VCaP (cell line): ENCODE measurements around the gene DKKL1.

Experiments used
- H3K27ac ChIP-seq: fragments of 450-650 bp; 2 replicates; pipeline ENCODE4 v1.5.1; 2017
- TF ChIP-seq, protein P1 (sequence below): fragments of 450-650 bp; conservative IDR thresholded peaks from 2 replicates; pipeline ENCODE4 v1.5.1; 2017; ENCODE audit warnings: mild to moderate bottlenecking, moderate library complexity

The DKKL1 gene

DNA sequence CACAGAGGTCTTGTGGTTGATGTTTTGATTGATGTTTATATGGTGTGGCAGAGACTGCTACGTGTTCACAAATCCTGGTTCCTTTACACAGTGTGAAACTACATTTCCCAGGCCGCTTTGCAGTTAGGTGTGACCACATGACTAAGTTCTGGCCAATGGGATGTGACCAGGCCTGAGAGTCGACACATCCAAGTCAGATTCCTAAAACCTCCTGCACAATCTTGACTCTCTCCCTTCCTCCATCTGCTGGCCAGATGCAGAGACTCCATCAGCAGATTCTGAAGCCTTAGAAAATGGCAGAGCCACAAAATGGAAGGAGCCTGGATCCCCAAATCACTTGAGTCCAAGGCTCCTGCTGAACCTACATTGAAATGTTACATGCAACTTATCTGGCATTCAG, 15.8 kb upstream of the DKKL1 start:
- no peak overlapping the region for H3K27ac ChIP-seq
- TF ChIP-seq, protein P1, sequence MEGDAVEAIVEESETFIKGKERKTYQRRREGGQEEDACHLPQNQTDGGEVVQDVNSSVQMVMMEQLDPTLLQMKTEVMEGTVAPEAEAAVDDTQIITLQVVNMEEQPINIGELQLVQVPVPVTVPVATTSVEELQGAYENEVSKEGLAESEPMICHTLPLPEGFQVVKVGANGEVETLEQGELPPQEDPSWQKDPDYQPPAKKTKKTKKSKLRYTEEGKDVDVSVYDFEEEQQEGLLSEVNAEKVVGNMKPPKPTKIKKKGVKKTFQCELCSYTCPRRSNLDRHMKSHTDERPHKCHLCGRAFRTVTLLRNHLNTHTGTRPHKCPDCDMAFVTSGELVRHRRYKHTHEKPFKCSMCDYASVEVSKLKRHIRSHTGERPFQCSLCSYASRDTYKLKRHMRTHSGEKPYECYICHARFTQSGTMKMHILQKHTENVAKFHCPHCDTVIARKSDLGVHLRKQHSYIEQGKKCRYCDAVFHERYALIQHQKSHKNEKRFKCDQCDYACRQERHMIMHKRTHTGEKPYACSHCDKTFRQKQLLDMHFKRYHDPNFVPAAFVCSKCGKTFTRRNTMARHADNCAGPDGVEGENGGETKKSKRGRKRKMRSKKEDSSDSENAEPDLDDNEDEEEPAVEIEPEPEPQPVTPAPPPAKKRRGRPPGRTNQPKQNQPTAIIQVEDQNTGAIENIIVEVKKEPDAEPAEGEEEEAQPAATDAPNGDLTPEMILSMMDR: no peak; the same call in 1 of the 2 replicates

DNA sequence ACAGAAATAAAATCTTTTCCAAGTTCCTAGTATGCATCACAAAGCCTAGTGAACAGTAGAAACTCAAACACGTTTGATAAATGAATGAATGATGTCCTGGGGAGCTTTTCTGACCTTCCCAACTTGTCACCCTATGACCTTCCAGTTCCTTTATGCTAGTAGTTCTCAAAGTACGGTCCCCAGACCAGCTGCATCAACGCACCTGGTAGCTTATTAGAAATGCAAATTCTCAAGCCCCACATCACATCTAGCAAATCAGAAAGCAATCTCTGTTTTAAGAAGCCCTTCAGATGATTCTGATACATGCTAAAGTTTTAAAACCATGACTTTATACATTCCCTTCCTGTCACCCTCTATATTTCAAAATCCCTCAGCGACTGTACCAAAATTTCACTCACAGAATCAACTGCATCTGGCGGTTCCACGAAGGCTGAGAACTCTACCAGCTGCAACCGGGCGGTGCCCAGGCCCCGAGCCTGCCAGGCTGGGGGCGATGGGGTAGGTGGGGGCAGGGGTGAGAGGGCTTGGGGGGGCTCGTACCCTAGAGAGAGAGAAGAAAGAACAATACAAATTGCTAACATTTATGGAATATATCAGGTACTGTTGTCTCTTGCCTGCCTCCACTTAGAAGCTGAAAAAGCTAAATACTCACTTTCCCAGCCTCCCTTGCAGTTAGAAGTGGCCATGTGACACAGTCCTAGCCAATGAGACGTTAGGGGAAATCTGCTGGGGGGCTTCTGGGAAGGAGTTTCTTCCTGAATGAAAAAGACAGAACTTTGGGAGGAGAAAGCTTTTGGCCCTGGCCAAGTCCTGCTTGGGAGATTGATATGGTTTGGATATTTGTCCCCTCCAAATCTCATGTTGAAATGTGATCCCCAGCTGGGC, 15.1 kb upstream of the DKKL1 start:
- H3K27ac ChIP-seq: no peak overlapping the region
- TF ChIP-seq, protein P1: no peak

DNA sequence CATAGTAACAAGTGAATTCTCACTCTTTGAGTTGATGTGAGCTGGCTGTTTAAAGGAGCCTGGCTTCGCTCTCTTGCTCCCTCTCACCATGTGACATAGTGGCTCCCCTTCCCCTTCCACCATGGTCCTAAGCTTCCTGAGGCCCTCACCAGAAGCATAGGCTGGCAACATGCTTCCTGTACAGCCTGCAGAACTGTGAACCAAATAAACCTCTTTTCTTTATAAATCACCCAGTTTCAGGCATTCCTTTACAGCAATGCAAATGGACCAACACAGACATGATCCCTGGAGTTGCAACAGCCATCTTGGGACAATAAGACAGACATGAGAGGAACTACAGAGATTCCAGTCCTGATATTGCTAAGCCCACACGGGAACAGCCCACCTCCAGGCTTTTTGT, 14.1 kb upstream of the DKKL1 start:
- TF ChIP-seq, protein P1: no peak
- H3K27ac ChIP-seq: no peak overlapping the region

DNA sequence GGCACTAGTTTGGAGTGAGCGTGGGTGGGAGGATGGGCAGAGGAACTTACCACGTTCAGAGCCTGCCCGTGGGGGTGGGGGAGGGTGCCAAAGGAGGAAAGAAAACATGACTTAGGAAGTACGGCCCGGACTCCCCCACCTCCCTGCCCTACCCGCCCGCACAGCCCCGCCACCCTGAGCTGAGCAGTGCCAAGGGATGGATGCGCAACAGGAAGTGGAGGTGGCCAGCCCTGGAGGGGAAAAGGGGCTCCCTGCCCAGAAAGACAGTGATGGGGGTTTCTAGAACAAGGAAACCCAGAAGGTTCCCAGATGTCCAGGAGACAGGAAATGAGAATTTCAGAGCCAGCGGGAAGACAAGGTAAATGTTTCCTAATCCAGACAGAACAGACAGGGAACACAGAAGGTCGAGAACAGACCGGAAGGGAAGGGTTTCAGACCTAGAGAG, 7.7 kb upstream of the DKKL1 start:
- H3K27ac ChIP-seq: no peak overlapping the region
- TF ChIP-seq, protein P1: no peak

DNA sequence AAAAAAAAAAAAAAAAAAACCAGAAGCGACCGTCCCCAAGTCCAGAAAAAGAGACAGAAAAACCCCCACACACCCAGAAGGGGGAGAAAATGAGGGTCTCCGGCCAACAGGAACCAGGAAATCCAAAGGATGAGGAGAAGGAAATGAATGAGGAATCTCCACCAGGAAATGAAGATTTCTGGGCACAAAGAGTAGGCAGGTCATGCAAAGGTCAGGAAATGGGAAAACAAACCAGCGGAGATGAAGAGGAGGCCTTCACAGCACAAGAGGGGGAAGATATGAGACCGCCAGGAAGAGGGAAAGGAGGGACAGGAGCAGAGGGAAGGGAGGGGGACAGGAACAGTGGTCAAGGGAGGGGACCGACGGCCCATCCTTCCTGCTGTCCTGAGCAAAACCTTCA, 7.3 kb upstream of the DKKL1 start:
- no peak overlapping the region for H3K27ac ChIP-seq
- TF ChIP-seq, protein P1: no peak

DNA sequence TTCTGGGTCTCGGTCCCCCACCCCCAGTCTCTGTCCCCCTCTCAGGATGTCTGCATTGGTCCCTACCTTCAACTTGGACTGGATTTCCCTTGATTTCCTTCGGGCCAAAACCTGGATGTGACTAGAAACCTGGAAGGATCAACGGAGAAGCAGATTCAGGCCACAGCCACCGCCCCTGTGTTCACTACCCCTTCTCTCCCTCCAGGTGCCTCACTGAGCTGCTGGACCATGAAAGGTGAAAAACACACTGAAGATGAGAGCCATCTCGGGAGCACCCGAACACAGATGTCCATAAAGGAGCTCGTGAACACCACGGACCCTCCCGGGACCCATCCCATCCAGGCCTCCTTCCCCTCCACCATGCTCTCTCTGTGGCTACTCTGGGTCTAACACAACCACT, 6.5 kb upstream of the DKKL1 start:
- no peak overlapping the region for H3K27ac ChIP-seq
- TF ChIP-seq, protein P1: no peak

DNA sequence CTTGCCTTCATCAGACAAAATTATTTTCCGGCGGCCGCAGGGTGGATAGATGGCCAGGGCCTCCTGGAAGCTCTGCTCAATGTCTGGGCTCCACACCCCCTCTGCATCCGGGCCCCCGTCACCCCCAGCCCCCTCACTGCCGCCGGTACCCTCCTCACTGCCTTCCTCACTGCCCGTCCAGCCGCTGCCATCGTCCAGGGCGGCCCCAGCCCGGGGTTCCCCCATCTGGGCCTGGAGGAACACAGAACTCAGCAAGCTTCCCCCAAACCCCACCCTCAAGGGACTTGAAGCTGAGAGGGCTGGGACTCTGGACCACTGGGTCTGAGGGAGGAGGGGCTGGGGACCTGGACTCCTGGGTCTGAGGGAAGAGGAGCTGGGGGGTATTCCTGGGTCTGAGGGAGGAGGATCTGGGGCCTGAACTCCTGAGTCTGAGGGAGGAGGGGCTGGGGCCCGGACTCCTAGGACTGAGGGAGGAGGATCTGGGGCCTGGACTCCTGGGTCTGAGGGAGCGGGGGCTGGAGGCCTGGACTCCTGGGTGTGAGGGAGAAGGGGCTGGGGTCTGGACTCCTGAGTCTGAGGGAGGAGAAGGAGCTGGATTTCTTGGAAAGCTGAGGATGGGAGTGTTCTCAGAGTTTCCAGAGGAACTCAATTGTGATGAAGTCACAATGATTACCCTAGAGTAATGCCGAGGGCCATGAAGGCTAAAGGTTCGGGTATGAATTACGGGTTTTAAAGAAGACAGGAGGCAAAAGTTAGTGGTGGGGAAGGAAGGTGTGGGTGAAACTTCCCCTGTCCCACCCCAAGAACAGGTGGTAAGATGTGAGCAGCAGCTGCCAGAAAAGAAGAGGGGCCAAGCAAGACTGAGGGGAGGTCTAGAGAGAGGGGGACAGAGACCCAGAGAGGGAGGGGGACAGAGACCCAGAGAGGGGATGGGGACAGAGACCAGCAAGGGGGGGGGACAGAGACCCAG, 3.5 kb upstream of the DKKL1 start:
- no peak overlapping the region for H3K27ac ChIP-seq
- TF ChIP-seq, protein P1: no peak
